Testis (tissue), 3 donors: ENCODE results near the gene ZNF232. TPM values are rescaled to one million over a fixed set of nuclear protein-coding genes. Genes with fewer than 3 reads are reported as not detected.

Source experiments
- DNase-seq: peaks from one replicate; pipeline ENCODE4 v3.0.0-alpha.2; 2019
- H3K27ac ChIP-seq, 2 donors: fragments of 200-600 bp; sonication (generic); one replicate each; pipeline ENCODE4 v1.5.1; 2019
- H3K27me3 ChIP-seq: fragments of 200-600 bp; sonication (generic); one replicate; pipeline ENCODE4 v1.5.1; 2019
- H3K36me3 ChIP-seq: fragments of 200-600 bp; sonication (generic); one replicate; pipeline ENCODE4 v1.5.1; 2017; ENCODE audit warnings: low read depth; ENCODE audit errors: missing control alignments
- H3K4me1 ChIP-seq: fragments of 200-600 bp; sonication (generic); one replicate; pipeline ENCODE4 v1.5.1; 2019
- H3K4me3 ChIP-seq, 2 donors: fragments of 200-600 bp; sonication (generic); one replicate each; pipeline ENCODE4 v1.5.1; 2017 to 2019
- H3K9me3 ChIP-seq: fragments of 200-600 bp; sonication (generic); one replicate; pipeline ENCODE4 v1.5.1; 2017
- CTCF ChIP-seq, 3 experiments: fragments of 450-650 bp in 2 of 3; fragments of 200-600 bp in 1 of 3; sonication (generic) in 1 of 3; IDR thresholded peaks; one replicate each; pipeline ENCODE4 v1.5.1; 2016 to 2019; ENCODE audit warnings: antibody characterized with exemption in 3 of 3, mild to moderate bottlenecking in 2 of 3, moderate library complexity in 1 of 3
- POLR2A ChIP-seq: fragments of 450-650 bp; IDR thresholded peaks from one replicate; pipeline ENCODE4 v1.6.1; 2017; ENCODE audit warnings: antibody characterized with exemption, mild to moderate bottlenecking, moderate library complexity
- WGBS, 2 donors: methylation state at CpG; one replicate each; pipeline ENCODE4 v1.1.5; 2018; 5-methylcytosine and 5-hydroxymethylcytosine counted together
- intact Hi-C: fragments of 100-400 bp; cut with DNase I; formaldehyde crosslinking; loops from one replicate; pipeline ENCODE4 v1.15.1; 2023; ENCODE audit warnings: low total_unique reads
- polyA plus RNA-seq: library from polyadenylated mRNA; stranded (reverse); fragments of 350-450 nt; fragmentation: Illumina TruSeq; extraction: RNeasy Lipid Tissue Mini Kit (QIAGEN cat#74804); gene quantifications from one replicate; pipeline ENCODE4 v1.2.3, GENCODE V29; 2014; ENCODE audit warnings: low read depth, low replicate concordance; ENCODE audit not compliant: insufficient read depth
- small RNA-seq, 2 donors: library from RNA; depleted of rRNA; stranded (forward); fragments of <200 nt; gene quantifications; one replicate each; pipeline ENCODE3, GENCODE V24; 2016
- total RNA-seq, 2 donors: library from RNA; depleted of rRNA; stranded (reverse); fragments of >200 nt; gene quantifications; one replicate each; pipeline ENCODE4 v1.2.3, GENCODE V29; 2016

The ZNF232 gene
- total and polyA plus RNA-seq, 3 donors from 2014 or later, result 8.6 to 21.7 (median 14.4) TPM

GRCh38 chr17:5069724-5070123, 42.0 kb downstream of the ZNF232 start:
- Histone ChIP-seq H3K9me3 (no peaks in the 10 kb centered on the region), H3K27ac (no peak overlapping the region), H3K4me1 (no peaks in the 10 kb centered on the region), H3K4me3 (no peak overlapping the region), H3K36me3 (no peaks in the 10 kb centered on the region), H3K27me3 (no peaks in the 10 kb centered on the region)
- 58 to 75% methylated on average over 4 of the region's 4 CpGs for WGBS, 2 donors
- no peak for DNase-seq
- intact Hi-C loops, result no loop called here
- no peak for TF ChIP-seq CTCF (IDR thresholded peaks at IDR 0.05)
- TF ChIP-seq POLR2A, result no peak

GRCh38 chr17:5068236-5068635, 43.4 kb downstream of the ZNF232 start:
- intact Hi-C loops, result no loop called here
- H3K9me3 ChIP-seq, result no peaks in the 10 kb centered on the region
- TF ChIP-seq POLR2A (no peak), CTCF (IDR thresholded peaks at IDR 0.05) (no peak)
- H3K36me3 ChIP-seq, result no peaks in the 10 kb centered on the region
- 96% methylated on average over 3 of the region's 3 CpGs for WGBS, 2 donors
- H3K27me3 ChIP-seq, result no peaks in the 10 kb centered on the region
- H3K4me1 ChIP-seq, result no peaks in the 10 kb centered on the region
- H3K27ac ChIP-seq, result no peak overlapping the region
- DNase-seq, result no peak
- H3K4me3 ChIP-seq, result no peak overlapping the region

- no peaks in the 10 kb centered on the region for H3K36me3 ChIP-seq
- no peaks in the 10 kb centered on the region for H3K27me3 ChIP-seq
- intact Hi-C loops, result no loop called here
- DNase-seq, result no peak
- no peak overlapping the region for H3K4me3 ChIP-seq
- no peak for TF ChIP-seq POLR2A
- TF ChIP-seq CTCF (IDR thresholded peaks at IDR 0.05), result no peak
- H3K4me1 ChIP-seq, result no peaks in the 10 kb centered on the region
- no peak overlapping the region for H3K27ac ChIP-seq
- WGBS, 2 donors, result 61 to 69% methylated on average over 1 of the region's 1 CpG
- no peaks in the 10 kb centered on the region for H3K9me3 ChIP-seq
These were observed 46.4 kb downstream of the ZNF232 start for GRCh38 chr17:5065227-5065744.

Small RNA genes within 50 kb of the gene (small RNA-seq; reads per million reads assigned to genes)
- gene AC012146.4, result 0 reads per million in 2 donors

Other genes starting within 250 kb of the ZNF232 start
- gene C17orf107, start 212.3 kb downstream of the ZNF232 start, total RNA-seq, result 1 to 10 TPM; 2.8 to 4.1 TPM
- 1.5 TPM for gene C17orf107, start 212.3 kb downstream of the ZNF232 start, polyA plus RNA-seq
- 1 to 10 TPM; 1.4 to 2.6 TPM for gene CHRNE, start 208.8 kb downstream of the ZNF232 start, total RNA-seq
- gene CHRNE, start 208.8 kb downstream of the ZNF232 start, polyA plus RNA-seq, result 1.4 TPM
- under 1 TPM; 0.12 to 0.47 TPM for gene GP1BA, start 179.6 kb downstream of the ZNF232 start, total RNA-seq
- 0.88 TPM for gene GP1BA, start 179.6 kb downstream of the ZNF232 start, polyA plus RNA-seq
- gene SLC25A11, start 171.8 kb downstream of the ZNF232 start, total RNA-seq, result 10 to 100 TPM; 23.7 to 25.9 TPM
- 24.3 TPM for gene SLC25A11, start 171.8 kb downstream of the ZNF232 start, polyA plus RNA-seq
- 100 to 1,000 TPM; 110 to 111 TPM for gene RNF167, start 171.6 kb downstream of the ZNF232 start, total RNA-seq
- gene RNF167, start 171.6 kb downstream of the ZNF232 start, polyA plus RNA-seq, result 211 TPM
- 100 to 1,000 TPM; 257 to 349 TPM for gene PFN1, start 163.3 kb downstream of the ZNF232 start, total RNA-seq
- 244 TPM for gene PFN1, start 163.3 kb downstream of the ZNF232 start, polyA plus RNA-seq
- 10 to 100 TPM; 16.4 to 17.2 TPM for gene ENO3, start 160.8 kb downstream of the ZNF232 start, total RNA-seq
- gene ENO3, start 160.8 kb downstream of the ZNF232 start, polyA plus RNA-seq, result 29.9 TPM
- gene SPAG7, start 144.1 kb downstream of the ZNF232 start, total RNA-seq, result 10 to 100 TPM; 54.9 to 66.1 TPM
- 79.5 TPM for gene SPAG7, start 144.1 kb downstream of the ZNF232 start, polyA plus RNA-seq
- gene CAMTA2, start 124.2 kb downstream of the ZNF232 start, total RNA-seq, result 10 to 100 TPM; 22.4 to 51.3 TPM
- 59.3 TPM for gene CAMTA2, start 124.2 kb downstream of the ZNF232 start, polyA plus RNA-seq
- 10 to 100 TPM; 32.6 to 53.0 TPM for gene INCA1, start 114.4 kb downstream of the ZNF232 start, total RNA-seq
- gene INCA1, start 114.4 kb downstream of the ZNF232 start, polyA plus RNA-seq, result 64.4 TPM
- gene KIF1C, start 113.9 kb downstream of the ZNF232 start, total RNA-seq, result 10 to 100 TPM; 51.1 to 54.1 TPM
- gene KIF1C, start 113.9 kb downstream of the ZNF232 start, polyA plus RNA-seq, result 79.9 TPM
- gene SLC52A1, start 76.5 kb downstream of the ZNF232 start, total RNA-seq, result 1 to 10 TPM in 1 of 2 donors, under 1 TPM in 1; 0.99 to 1.7 TPM
- gene SLC52A1, start 76.5 kb downstream of the ZNF232 start, polyA plus RNA-seq, result 0.50 TPM
- gene ZFP3, start 33.4 kb downstream of the ZNF232 start, total RNA-seq, result 1 to 10 TPM; 6.4 to 7.2 TPM
- 4.6 TPM for gene ZFP3, start 33.4 kb downstream of the ZNF232 start, polyA plus RNA-seq
- 10 to 100 TPM; 25.1 to 50.4 TPM for gene USP6, start 4.2 kb upstream of the ZNF232 start, total RNA-seq
- 19.3 TPM for gene USP6, start 4.2 kb upstream of the ZNF232 start, polyA plus RNA-seq
- 10 to 100 TPM; 31.3 to 41.3 TPM for gene ZNF594, start 80.0 kb upstream of the ZNF232 start, total RNA-seq
- 5.8 TPM for gene ZNF594, start 80.0 kb upstream of the ZNF232 start, polyA plus RNA-seq
- gene SCIMP, start 123.0 kb upstream of the ZNF232 start, total RNA-seq, result under 1 TPM; 0.39 to 0.50 TPM
- 2.5 TPM for gene SCIMP, start 123.0 kb upstream of the ZNF232 start, polyA plus RNA-seq
- 10 to 100 TPM; 33.1 to 47.4 TPM for gene RABEP1, start 170.4 kb upstream of the ZNF232 start, total RNA-seq
- 23.2 TPM for gene RABEP1, start 170.4 kb upstream of the ZNF232 start, polyA plus RNA-seq